Measurements from ENCODE around the gene CR1.
"Not testable (repeated sequence)": the region's sequence is repeated elsewhere in the genome, so short reads cannot be mapped to it uniquely, and the experiment has no call there.

Gene CR1

DNA sequence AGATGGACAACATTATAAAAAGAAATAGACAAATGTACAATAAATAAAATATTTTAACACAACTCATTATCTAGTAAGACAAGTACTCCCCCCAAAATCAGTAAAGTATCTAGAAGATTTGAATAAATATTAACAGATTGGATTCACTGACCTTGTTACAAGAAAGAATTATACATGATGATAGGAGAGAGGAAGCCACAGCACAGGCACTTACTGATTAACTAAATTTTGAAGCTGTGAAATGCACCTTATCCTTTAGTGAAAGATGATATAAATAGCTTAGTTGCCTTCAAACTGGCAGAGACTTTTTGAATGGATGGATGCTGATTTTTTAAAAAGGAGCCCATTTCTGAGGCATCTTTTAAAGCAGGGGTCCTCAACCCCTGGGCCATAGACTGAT lies 8.5 kb downstream of the CR1 start:
- DNase-seq, result no peak

DNA sequence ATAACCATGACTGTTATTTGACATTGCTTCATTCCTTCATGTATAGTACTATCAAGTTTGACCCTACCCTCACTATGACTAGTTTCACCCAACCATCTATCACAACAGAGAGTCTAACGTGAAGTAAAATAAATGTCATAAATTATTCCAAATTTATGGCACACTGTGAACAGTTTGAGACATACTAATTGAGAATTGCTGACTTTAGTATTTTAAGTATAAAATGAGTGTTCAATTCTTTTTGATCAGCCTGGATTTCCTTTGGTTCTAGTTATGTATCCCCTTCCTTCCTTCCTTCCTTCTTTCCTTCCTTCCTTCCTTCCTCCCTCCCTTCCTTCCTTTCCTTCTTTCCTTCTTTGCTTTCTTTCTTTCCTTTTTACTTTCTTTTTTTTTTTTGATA lies 14.5 kb downstream of the CR1 start:
- no peak for DNase-seq

DNA sequence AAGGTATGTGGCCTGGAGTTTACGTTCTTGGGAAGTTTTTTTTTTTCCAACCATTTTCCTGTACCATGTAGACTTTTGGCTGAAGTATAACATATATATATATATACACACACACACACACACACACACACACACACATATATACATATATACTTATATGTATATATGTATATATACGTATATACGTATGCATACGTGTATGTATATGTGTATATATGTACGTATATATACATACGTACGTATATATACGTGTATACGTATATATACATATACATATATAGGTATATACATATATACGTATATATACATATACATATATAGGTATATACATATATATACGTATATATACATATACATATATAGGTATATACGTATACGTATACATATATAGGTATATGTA lies 18.9 kb downstream of the CR1 start:
- no peak for DNase-seq

DNA sequence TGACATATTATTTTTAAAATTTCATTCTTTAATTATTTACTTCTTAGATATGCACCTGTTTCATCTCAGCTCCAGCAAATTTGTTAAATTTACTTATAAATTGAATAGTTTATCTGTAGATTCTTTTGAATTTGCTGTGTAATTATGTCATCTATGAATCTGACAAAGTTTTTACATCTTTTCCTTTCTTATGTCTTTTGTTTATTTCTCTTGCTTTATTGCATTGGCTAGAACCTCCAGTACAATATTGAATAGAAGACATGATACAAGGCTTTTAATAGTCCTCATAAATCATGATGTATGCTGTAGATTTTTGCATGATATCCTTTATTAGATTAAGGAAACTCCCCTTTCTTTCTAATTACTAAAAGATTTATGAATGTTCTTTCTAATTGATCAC lies 20.8 kb downstream of the CR1 start:
- no peak for DNase-seq

DNA sequence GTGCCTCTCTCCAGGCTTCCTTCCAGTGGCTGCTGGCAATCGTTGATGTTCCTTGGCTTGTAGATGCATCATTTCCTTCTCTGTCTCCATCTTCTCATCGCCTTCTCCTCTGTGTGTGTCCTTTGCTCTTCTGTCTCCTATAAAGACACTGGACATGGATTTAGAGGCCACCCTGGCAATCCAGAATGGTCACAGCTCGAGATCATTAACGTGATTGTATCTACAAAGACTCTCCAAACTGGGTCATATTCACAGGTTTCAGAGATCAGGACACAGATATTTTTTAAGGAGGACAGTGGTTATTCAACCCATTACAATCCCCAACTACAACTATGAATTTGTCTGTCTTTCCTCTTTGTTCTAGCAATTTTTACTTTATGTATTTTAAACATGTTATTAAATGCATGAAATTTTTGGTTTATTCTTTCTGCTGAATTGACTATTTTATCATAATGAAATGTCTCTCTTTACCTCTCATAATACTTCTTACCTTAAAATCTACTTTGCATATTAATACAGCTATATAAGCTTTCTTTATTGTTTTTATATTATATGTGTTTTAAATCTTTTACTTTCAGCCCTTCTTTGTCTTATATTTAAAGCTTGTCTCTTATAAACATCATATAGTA lies 22.8 kb downstream of the CR1 start:
- DNase-seq, result no peak

DNA sequence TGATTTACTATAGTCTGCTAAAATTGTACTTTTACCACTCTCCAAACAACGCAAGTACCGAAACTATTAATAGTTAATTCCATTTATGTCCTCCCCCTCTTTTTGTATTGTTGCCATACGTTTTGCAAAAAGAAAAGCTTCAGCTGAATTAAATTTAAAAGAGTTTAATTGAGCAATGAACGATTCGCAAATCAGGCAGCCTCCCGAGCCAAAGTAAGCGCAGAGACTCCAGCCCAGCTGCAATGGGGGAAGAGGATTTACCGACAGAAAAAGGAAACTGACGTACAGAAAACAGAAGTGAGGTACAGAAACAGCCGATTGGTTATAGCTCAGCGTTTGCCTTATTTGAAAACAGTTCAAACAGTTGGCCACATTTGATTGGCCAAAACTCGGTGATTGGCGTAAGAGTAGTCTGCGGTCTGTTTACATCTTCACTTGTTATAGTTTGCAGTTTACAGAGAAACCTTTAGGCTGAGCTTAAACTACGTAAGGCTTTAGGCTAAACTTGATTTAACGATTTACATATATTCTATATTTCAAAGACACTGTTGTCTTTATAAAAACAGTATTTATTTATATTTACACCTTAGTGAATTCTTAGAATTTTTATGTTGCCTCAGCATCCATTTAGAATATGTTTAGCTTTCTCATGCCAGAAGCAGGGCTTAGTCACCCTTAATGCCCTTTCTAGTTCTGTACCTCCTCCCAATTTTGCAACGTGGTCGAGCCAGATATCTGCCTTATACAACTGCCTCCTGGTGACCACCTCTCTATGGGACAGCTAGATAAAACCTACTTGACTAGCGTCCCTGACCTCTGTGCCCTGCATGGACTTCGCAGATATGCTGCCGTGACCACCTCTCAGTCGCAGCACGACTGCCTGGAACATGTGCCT lies 23.8 kb downstream of the CR1 start:
- DNase-seq, result no peak

DNA sequence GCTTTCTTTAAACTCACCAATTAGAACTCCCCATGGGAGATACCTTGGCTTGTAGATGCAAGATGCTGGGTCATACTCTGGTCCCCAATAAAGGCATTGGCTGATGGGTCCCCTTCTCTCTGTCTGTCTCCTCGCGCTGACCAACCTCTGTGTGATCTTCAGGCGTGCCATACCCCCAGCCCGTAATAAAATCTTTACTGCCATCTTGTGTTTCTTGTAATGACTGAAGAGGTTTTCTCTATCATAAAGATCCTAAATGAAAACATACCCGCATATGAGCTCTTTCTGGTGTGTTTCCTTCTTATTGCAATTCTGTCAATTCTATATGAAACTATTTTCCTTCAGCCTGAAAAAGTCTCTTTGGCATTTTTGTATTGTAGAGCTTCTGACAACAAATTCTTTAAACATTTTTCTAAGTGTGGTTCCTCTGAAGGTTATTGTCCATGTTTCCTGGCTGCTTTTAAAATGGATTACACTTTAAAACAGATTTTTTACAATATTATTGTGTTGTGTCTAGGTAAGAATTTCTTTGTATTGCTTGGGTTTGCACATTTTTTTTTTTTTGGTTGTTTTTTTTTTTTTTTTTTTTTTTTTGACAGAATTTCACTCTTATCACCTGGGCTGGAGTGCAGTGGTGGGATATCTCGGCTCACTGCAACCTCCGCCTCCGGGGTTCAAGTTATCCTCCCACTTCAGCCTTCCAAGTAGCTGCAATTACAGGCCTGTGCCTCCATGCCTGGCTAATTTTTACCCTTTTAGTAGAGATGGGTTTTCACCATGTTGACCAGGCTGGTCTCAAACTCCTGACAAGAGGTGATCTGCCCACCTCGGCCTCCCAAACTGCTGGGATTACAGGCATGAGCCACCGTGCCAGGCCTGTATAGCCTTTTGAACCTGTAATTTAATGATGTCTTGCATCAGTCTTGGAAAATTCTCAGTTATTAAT lies 24.7 kb downstream of the CR1 start:
- not testable (repeated sequence) for DNase-seq

DNA sequence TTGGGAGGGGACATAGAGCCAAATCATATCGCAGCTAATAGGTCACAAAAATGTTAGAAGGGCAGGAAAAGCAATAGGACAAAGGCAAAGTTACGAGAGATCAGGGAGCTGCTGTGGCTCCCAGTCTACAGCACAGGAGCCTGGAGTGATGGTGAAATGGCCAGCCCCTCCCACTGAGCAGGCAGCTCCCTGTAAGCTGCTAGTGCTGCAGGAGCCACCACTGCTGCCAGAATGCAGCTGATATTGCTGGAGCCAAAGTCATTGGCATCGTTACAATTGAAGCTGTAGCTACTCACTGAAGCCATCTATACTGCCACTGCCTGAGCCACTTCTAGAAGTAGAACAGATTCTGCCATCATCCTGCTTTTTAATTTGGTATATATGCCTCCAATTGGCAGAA lies 29.3 kb downstream of the CR1 start:
- DNase-seq, result not testable (repeated sequence)

DNA sequence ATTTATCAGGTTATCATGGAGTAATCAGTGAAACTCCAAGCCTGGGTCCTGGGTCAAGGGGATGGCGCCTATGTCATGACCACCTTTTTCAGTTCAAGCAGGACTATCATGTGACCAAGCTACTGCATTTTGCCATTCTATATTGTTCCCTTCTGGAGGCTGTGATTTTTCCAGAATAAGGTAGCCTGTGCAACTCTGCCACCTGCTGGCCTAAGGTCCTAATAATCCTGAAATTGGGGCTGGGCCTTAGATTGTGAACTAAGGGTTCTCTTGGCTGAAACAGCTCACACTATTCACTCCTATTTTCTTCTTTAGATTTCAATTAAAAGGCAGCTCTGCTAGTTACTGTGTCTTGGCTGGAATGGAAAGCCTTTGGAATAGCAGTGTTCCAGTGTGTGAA lies 32.4 kb downstream of the CR1 start:
- DNase-seq, result not testable (repeated sequence)

DNA sequence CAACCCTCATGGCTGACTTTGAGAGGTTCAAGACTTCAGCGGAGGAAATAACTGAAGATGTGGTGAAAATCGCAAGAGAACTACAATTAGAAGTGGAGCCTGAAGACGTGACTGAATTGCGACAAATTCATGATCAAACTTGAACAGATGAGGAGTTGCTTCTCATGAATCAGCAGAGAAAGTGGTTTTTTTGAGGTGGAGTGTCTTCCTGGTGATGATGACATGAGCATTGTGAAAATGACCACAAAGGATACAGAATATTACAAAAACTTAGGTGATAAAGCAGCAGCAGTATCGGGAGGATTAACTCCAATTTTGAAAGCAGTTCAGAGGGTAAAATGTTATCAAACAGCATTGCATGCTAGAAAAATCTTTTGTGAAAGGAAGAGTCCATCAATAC lies 40.3 kb downstream of the CR1 start:
- not testable (repeated sequence) for DNase-seq

DNA sequence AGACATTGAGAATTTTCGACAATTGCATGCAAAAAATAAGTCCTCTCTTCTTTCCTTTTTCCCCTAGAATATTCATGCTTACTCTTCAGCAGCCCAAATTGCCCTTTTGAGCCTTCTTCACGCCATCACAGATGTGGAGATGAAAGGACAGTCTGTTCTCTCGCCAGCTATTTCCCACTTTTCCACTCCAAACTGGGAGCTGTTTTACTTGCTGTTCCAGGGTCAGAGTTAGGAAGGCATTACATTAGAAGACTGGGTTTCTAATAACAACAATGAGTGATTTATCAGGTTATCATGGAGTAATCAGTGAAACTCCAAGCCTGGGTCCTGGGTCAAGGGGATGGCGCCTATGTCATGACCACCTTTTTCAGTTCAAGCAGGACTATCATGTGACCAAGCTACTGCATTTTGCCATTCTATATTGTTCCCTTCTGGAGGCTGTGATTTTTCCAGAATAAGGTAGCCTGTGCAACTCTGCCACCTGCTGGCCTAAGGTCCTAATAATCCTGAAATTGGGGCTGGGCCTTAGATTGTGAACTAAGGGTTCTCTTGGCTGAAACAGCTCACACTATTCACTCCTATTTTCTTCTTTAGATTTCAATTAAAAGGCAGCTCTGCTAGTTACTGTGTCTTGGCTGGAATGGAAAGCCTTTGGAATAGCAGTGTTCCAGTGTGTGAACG lies 50.9 kb downstream of the CR1 start:
- not testable (repeated sequence) for DNase-seq

DNA sequence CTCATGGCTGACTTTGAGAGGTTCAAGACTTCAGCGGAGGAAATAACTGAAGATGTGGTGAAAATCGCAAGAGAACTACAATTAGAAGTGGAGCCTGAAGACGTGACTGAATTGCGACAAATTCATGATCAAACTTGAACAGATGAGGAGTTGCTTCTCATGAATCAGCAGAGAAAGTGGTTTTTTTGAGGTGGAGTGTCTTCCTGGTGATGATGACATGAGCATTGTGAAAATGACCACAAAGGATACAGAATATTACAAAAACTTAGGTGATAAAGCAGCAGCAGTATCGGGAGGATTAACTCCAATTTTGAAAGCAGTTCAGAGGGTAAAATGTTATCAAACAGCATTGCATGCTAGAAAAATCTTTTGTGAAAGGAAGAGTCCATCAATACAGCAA lies 58.9 kb downstream of the CR1 start:
- not testable (repeated sequence) for DNase-seq

DNA sequence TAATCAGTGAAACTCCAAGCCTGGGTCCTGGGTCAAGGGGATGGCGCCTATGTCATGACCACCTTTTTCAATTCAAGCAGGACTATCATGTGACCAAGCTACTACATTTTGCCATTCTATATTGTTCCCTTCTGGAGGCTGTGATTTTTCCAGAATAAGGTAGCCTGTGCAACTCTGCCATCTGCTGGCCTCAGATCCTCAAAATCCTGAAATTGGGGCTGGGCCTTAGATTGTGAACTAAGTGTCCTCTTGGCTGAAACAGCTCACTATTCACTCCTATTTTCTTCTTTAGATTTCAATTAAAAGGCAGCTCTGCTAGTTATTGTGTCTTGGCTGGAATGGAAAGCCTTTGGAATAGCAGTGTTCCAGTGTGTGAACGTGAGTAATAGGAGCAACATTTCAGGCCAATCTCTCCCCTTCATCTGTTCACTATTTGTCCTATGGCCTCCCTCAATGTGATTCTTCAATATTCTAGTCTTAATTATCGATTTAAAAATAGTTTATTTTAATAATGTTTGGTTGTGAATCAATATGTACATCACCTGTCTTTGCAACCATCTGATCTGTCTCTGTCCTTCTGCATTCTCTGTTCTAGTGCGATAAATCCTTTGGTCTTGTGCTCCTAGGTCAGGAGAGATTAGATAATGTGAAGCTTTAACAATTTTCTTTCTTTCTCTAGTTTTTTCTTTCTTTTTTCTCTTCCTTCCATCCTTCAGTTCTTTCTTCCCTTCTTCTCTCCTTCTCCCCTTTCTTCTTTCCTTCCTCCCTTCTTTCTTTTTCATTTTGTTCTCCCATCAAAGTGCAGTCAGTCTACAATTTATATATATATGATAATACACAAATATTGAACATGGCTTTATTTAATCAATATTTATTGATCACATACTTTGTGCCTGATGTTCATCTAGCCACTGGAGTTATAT lies 69.8 kb downstream of the CR1 start:
- DNase-seq, result no peak

DNA sequence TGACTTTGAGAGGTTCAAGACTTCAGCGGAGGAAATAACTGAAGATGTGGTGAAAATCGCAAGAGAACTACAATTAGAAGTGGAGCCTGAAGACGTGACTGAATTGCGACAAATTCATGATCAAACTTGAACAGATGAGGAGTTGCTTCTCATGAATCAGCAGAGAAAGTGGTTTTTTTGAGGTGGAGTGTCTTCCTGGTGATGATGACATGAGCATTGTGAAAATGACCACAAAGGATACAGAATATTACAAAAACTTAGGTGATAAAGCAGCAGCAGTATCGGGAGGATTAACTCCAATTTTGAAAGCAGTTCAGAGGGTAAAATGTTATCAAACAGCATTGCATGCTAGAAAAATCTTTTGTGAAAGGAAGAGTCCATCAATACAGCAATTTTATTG lies 76.0 kb downstream of the CR1 start:
- DNase-seq, result not testable (repeated sequence)

DNA sequence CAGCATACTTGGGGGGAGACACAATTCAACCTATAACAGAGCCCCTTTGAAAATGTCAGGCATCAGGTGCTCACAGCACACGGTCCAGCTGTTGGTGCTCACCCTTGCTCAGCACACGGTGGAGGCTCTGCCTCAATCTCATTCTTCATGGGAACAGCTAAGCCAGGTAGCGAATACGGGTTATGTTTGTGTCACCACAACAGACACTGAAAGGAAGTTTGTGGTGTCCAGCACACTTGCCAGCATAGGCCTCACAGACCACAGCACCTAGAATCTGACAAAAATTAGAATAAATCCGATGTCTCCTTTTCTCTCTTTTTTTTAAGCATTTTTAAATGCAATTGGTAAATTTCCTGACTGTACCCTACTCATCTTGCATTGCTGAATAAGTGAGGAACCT lies 77.1 kb downstream of the CR1 start:
- DNase-seq, result not testable (repeated sequence)

DNA sequence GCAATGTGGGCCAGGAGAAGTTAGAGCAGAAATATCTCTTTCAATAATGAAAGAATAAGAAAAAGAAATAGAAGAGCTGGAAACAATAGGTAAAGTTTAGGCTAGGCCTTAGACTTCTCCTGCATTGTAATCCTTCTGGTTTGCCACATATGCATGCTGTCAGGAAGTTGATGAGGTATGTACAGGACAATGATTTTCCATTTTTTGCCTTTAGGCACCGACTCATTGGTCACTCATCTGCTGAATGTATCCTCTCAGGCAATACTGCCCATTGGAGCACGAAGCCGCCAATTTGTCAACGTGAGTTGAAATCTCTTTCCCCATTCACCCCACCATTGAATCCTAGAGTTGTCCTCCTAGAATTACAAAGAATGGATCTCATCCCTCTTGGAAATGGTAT lies 79.4 kb downstream of the CR1 start:
- DNase-seq, result not testable (repeated sequence)

DNA sequence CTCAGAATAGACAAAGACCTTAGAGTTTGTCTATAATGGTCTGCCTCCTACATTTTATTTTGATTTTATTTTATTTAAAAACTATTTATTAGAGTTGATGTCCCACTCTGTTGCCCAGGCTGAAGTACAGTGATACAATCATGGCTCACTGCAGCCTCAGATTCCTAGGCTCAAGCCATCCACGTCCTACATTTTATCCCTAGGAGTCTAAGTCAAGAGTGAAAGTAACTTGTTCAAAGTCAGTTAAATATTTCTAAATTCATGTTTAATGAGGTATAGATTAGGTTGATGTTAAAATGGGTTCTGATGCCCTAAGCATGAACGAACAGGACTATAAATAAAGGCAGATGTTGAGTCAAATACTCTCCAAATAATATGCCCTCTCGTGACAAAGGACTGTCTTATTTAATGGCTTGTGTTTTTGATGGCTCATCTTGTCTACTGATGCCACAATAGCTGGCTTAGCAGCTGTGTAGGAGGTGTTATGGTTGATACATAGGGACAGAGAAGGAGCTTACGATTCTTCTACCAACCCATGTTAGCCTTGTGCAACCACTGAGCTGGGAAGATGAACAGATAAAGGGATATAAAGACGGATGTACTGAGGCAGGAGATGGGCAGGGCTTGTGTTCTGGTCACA lies 83.0 kb downstream of the CR1 start:
- DNase-seq, result no peak

DNA sequence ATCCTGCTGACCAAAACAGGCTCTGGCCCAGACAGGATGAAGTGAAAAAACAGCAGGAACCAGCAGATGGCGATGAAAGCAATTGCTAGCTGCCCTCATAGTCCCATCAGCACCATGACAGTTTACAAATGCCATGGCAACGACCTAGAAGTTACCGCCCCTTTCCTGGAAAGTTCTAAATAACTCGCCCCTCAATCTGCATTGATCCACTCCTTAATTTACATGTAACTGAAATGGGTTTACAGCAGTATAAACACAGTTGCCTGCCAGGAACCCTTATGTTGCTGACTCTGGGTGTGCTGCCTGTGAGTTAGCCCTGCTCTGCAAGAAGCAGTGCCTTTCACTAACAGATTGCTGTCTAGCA lies 83.5 kb downstream of the CR1 start:
- peak; percentile 31 for DNase-seq

DNA sequence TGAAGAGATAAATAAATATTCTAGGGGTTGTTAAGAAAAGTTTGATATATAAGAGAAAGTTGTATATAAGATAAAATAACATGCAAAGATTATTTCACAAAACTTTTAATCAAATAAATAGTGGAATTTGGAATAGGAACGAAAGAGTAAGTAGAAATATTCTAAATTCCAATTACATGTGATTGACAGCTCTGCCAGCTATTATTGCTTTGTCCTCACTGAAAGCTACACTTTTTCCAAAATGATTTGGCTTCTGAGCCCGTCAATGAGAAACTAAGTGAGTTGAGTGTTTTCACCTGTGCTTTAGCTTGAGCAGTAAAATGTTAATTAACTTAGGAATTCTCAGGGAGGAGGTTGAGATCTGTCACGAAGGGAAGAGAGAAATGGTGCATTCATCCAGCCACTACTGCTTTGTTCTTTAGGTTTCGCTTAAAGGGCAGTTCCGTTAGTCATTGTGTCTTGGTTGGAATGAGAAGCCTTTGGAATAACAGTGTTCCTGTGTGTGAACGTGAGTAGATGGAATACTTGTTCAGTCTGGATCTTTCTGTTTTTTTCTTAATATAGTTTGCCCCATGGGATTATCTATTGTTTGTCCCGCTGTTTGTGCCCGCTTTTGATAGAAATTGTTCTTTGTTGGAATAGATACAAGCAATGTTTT lies 85.7 kb downstream of the CR1 start:
- no peak for DNase-seq

DNA sequence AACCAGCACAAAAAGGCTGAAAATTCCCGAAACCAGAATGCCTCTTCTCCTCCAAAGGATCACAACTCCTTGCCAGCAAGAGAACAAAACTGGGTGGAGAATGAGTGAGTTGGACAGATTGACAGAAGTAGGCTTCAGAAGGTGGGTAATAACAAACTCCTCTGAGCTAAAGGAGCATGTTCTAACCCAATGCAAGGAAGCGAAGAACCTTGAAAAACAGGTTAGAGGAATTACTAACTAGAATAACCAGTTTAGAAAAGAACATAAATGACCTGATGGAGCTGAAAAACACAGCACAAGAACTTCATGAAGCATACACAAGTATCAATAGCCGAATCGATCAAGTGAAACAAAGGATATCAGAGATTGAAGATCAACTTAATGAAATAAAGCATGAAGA lies 93.5 kb downstream of the CR1 start:
- DNase-seq, result not testable (repeated sequence)

DNA sequence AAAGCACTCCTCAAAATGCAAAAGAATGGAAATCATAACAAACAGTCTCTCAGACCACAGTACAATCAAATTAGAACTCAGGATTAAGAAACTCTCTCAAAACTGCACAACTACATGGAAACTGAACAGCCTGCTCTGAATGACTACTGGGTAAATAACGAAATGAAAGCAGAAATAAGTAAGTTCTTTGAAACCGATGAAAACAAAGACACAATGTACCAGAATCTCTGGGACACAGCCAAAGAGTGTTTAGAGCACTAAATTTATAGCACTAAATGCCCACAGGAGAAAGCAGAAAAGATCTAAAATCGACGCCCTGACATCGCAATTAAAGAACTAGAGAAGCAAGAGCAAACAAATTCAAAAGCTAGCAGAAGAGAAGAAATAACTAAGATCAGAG lies 95.2 kb downstream of the CR1 start:
- DNase-seq, result not testable (repeated sequence)

Measured in stimulated activated CD4-positive, alpha-beta T cell treated with anti-CD3 and anti-CD28 coated beads, Interleukin-4, amount 100 ng/mL, for 24 hours (primary cell).